HEK293T (cell line): Measurements from ENCODE around the gene PRRG1.

Experiments used
- CTCF ChIA-PET: fragments of 350-600 bp; formaldehyde crosslinking; extraction: SDS; loops from one replicate; lab custom pipeline; 2021; ENCODE audit warnings: antibody characterized with exemption, inconsistent platforms; lab: Yijun Ruan, JAX
- POLR2A ChIA-PET: fragments of 350-600 bp; formaldehyde crosslinking; extraction: SDS; loops from one replicate; lab custom pipeline; 2020; ENCODE audit warnings: antibody characterized with exemption, inconsistent platforms; lab: Yijun Ruan, JAX
- DNase-seq: peaks from one replicate; pipeline ENCODE4 v3.0.0; 2012; ENCODE audit warnings: mixed read lengths; ENCODE audit errors: extremely low spot score
- ARNT ChIP-seq: fragments of 450-650 bp; IDR thresholded peaks from 2 replicates; pipeline ENCODE4 v1.6.1; 2017; ENCODE audit warnings: mild to moderate bottlenecking
- BHLHE40 ChIP-seq: fragments of 450-650 bp; IDR thresholded peaks from 2 replicates; pipeline ENCODE4 v1.6.1; 2016; ENCODE audit warnings: mild to moderate bottlenecking, moderate library complexity, borderline replicate concordance
- CTBP1 ChIP-seq: fragments of 450-650 bp; IDR thresholded peaks from 2 replicates; pipeline ENCODE4 v1.6.1; 2016; ENCODE audit warnings: borderline replicate concordance
- ELF4 ChIP-seq: fragments of 450-650 bp; IDR thresholded peaks from 2 replicates; pipeline ENCODE4 v1.6.1; 2017; ENCODE audit warnings: antibody characterized with exemption
- FOXA1 ChIP-seq: fragments of 450-650 bp; IDR thresholded peaks from 2 replicates; pipeline ENCODE4 v1.6.1; 2016; ENCODE audit warnings: mild to moderate bottlenecking
- FOXK2 ChIP-seq: fragments of 450-650 bp; IDR thresholded peaks from 2 replicates; pipeline ENCODE4 v1.6.1; 2016; ENCODE audit warnings: mild to moderate bottlenecking
- FOXM1 ChIP-seq: fragments of 450-650 bp; IDR thresholded peaks from 2 replicates; pipeline ENCODE4 v1.6.1; 2017; ENCODE audit warnings: mild to moderate bottlenecking, borderline replicate concordance
- HDGF ChIP-seq: fragments of 450-650 bp; IDR thresholded peaks from 2 replicates; pipeline ENCODE4 v1.6.1; 2017; ENCODE audit warnings: antibody characterized with exemption, borderline replicate concordance
- L3MBTL2 ChIP-seq: fragments of 450-650 bp; conservative IDR thresholded peaks from 2 replicates; pipeline ENCODE4 v1.6.1; 2016; ENCODE audit warnings: mild to moderate bottlenecking
- LEF1 ChIP-seq: fragments of 450-650 bp; IDR thresholded peaks from 2 replicates; pipeline ENCODE4 v1.6.1; 2017; ENCODE audit warnings: mild to moderate bottlenecking, borderline replicate concordance
- NFRKB ChIP-seq: fragments of 450-650 bp; IDR thresholded peaks from 2 replicates; pipeline ENCODE4 v1.6.1; 2016; ENCODE audit warnings: mild to moderate bottlenecking, moderate library complexity
- PKNOX1 ChIP-seq: fragments of 450-650 bp; IDR thresholded peaks from 2 replicates; pipeline ENCODE4 v1.6.1; 2016
- SP1 ChIP-seq: fragments of 450-650 bp; IDR thresholded peaks from 2 replicates; pipeline ENCODE4 v1.6.1; 2017
- SUZ12 ChIP-seq: fragments of 450-650 bp; IDR thresholded peaks from 2 replicates; pipeline ENCODE4 v1.6.1; 2016; ENCODE audit warnings: mild to moderate bottlenecking
- TARDBP ChIP-seq: fragments of 450-650 bp; IDR thresholded peaks from 2 replicates; pipeline ENCODE4 v1.6.1; 2016
- ZNF384 ChIP-seq: fragments of 450-650 bp; IDR thresholded peaks from 2 replicates; pipeline ENCODE4 v1.6.1; 2016

Gene PRRG1

GRCh38 chrX:37364666-37365065 lies 15.5 kb downstream of the PRRG1 start:
- ChIA-PET POLR2A (no interaction called here), CTCF (no interaction called here)
- TF ChIP-seq BHLHE40 = no peak
- TF ChIP-seq L3MBTL2 = no peak
- no peak for TF ChIP-seq CTBP1
- no peak for TF ChIP-seq FOXK2
- TF ChIP-seq TARDBP = no peak
- TF ChIP-seq ELF4 = no peak
- no peak for TF ChIP-seq ZNF384
- no peak for TF ChIP-seq SP1
- TF ChIP-seq PKNOX1 = no peak
- TF ChIP-seq LEF1 = no peak
- TF ChIP-seq ARNT = no peak
- DNase-seq = no peak

GRCh38 chrX:37367946-37368345 lies 18.8 kb downstream of the PRRG1 start:
- ChIA-PET CTCF (no interaction called here), POLR2A (no interaction called here)
- TF ChIP-seq PKNOX1 (no peak), NFRKB (no peak), FOXK2 (no peak), TARDBP (no peak)
- no peak for DNase-seq

- CTCF ChIA-PET = no interaction called here
- POLR2A ChIA-PET = no interaction called here
- no peak for DNase-seq
Measured at GRCh38 chrX:37370499-37371141, 21.5 kb downstream of the PRRG1 start.

GRCh38 chrX:37371578-37371991 lies 22.4 kb downstream of the PRRG1 start:
- ChIA-PET CTCF (no interaction called here), POLR2A (no interaction called here)
- DNase-seq = no peak
- TF ChIP-seq CTBP1 (no peak), LEF1 (no peak), SUZ12 (no peak), TARDBP (no peak), ARNT (no peak), BHLHE40 (no peak), FOXA1 (no peak), NFRKB (no peak), SP1 (no peak), ZNF384 (no peak), ELF4 (no peak), HDGF (no peak), FOXM1 (no peak), FOXK2 (no peak), PKNOX1 (no peak), L3MBTL2 (no peak)

More at GRCh38 chrX:37370499-37371141, 21.5 kb downstream of the PRRG1 start:
- no peak for TF ChIP-seq TARDBP
- TF ChIP-seq L3MBTL2 = no peak
- no peak for TF ChIP-seq SP1
- no peak for TF ChIP-seq FOXM1
- no peak for TF ChIP-seq ZNF384
- no peak for TF ChIP-seq LEF1
- TF ChIP-seq PKNOX1 = no peak
- TF ChIP-seq BHLHE40 = no peak
- TF ChIP-seq ARNT = no peak
- TF ChIP-seq FOXA1 = no peak
- TF ChIP-seq CTBP1 = no peak

GRCh38 chrX:37378404-37378803 lies 29.2 kb downstream of the PRRG1 start:
- no peak for DNase-seq
- POLR2A ChIA-PET = no interaction called here
- no peak for TF ChIP-seq PKNOX1
- TF ChIP-seq FOXA1 = no peak
- TF ChIP-seq NFRKB = no peak
- no peak for TF ChIP-seq BHLHE40
- no peak for TF ChIP-seq ARNT
- CTCF ChIA-PET = no interaction called here

GRCh38 chrX:37378830-37379229 lies 29.7 kb downstream of the PRRG1 start:
- POLR2A ChIA-PET = no interaction called here
- TF ChIP-seq CTBP1 (no peak), LEF1 (no peak), ELF4 (no peak), ARNT (no peak), NFRKB (no peak), L3MBTL2 (no peak), FOXM1 (no peak), FOXA1 (no peak), HDGF (no peak), PKNOX1 (no peak), SUZ12 (no peak)
- CTCF ChIA-PET = no interaction called here
- no peak for DNase-seq
